ENCODE data around the gene MTA1.

DNA sequence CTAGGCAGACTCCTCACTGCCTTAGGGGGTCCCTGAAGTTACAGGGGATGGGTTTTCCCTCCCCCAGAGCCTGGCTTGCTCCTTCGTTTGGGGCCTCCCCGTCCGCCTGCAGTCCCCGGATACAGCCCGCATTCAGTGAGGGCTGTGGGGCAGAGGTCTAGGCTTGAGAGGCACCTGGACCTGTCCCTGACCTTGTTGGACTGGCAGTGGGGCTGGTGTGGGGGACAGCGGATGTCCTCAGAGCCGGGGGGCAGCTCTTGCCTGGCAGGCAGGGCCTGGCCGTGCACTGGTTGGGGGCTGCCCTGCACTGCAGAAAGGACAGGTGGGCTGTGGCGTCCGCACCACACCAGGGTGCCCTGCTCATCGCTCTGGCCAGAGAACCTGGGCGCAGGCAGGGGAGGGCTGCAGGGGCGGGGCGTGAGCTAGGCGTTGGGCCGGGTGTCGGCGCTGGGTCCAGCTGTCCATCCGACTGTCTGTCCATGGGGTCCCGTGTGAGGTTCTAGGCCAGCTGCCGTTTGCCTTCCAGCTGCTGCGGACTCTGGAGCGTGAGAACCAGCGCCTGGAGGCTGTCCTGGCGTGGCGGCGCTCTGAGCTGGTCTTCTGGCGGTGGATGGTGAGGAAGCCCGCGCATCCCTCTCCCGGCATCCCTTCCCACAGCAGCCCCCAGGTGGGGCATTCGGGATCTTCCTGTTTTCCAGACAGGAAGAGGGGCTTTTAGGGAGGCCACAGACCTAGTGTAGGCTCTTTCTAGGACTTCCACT lies 77.4 kb downstream of the MTA1 start:
- no peak for TF ChIP-seq POLR2A (IDR thresholded peaks at IDR 0.05; ENCODE audit: low read length)
- TF ChIP-seq GATA1 (IDR thresholded peaks at IDR 0.05; ENCODE audit: low read depth, low read length), result no peak
